Adipose tissue (tissue), 3 donors: ENCODE results near the gene SPATS2L. TPM values are rescaled to one million over a fixed set of nuclear protein-coding genes. Genes with fewer than 3 reads are reported as not detected.

Experiments
- H3K27ac ChIP-seq: one replicate; pipeline ENCODE4 v1.5.1; 2013; ENCODE audit warnings: low read depth, low read length
- whole genome bisulfite sequencing, 3 donors: extraction: QIAGEN DNeasy Blood & Tissue Kit; methylation state at CpG; one replicate each; pipeline ENCODE4 v1.1.7; 2013; 5-methylcytosine and 5-hydroxymethylcytosine counted together
- polyA plus RNA-seq, 3 donors: library from polyadenylated mRNA; stranded (reverse); fragments of 200-250 nt; gene quantifications; one replicate each; pipeline ENCODE4 v1.2.3, GENCODE V29; 2013
- donor health status: healthy with polysubstance abuse.
- donor health status: Bipolar disorder and iron deficiency.
- donor health status: healthy.

The SPATS2L gene
- polyA plus RNA-seq, 3 donors = 27.5 to 59.9 (median 30.5) TPM

DNA sequence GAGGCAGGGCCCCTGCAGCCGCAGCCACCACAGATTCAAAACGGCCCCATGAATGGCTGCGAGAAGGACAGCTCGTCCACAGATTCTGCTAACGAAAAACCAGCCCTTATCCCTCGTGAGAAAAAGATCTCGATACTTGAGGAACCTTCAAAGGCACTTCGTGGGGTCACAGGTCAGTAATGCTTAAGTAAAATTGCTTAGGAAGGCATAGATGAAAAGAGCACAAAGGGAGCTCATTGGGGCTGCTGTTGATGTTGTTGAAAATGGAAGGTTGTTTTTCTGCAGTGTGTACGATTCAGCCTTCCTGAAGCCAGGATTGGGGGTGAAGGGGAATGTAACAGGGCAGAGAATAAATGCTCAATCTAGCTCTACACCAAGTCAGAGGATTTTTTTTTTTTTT, 112.8 kb downstream of the SPATS2L start:
- no peak overlapping the region for H3K27ac ChIP-seq
- WGBS, 3 donors = 92 to 93% (median 92%) methylated on average over 9 of the region's 9 CpGs

DNA sequence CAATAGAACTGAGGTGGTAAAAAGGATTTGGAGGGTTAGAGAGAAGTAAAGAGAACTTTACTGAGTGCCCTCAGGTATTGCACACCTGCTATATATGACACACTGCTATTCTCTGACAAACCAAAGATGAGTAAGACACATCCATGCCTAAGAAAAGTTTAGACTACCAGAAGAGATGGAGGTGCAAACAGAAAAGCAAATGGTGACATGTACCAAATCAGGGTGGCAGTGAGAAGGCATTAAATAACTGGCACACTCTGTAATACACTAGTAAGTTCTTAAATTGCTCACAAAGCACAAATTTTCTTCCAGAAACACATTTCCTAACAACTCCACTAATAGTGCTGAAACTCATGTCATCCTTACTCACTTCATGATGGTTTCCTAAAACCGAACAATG, 114.8 kb downstream of the SPATS2L start:
- WGBS, 3 donors = 95 to 100% (median 97%) methylated on average over 1 of the region's 1 CpG
- no peak overlapping the region for H3K27ac ChIP-seq

DNA sequence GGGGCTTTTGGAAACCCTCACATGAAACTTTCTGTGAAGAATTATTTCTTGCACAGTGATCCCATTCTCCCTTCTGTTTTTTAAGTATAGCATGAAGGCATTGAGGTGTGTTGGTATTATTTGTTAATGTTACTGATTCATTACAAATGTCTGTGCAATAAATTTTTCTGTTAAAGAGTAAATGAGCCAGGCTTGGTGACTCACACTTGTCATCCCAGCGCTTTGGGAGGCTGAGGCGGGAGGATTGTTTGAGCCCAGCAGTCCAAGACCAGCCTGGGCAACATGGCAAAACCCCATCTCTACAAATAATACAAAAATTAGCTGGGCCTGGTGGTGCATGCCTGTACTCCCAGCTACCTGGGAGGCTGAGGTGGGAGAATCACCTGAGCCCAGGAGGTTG, 115.6 kb downstream of the SPATS2L start:
- no peak overlapping the region for H3K27ac ChIP-seq
- WGBS, 3 donors = 97 to 98% (median 98%) methylated on average over 2 of the region's 2 CpGs

DNA sequence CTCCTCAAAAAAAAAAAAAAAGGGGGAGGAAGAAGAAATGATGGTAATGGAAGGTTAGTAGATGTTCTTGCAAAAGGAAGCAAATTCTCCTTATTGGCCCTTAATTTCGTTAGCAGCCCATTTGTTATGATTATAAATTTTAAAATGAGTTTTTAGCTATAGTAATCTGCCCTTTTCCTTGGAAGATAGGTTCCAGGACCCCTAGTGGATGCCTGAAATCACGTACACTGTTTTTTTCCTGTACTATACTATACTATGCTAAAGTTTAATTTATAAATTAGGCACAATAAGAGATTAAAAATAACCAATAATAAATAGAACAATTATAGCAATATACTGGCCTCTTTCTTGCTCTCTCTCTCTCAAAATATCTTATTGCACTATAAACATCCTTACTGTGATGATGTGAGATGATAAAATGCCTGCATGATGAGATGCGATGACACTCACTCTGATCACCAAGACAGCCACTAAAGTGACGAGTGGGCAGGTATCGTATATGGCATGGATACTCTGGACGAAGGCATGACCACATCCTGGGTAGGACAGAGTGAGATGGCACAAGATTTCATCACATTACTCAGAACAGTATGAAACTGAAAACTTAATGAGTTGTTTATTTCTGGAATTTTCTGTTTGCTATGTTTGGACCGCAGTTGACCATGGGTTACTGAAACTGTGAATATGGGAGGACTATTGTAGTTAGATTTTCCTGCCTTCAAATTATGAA, 116.2 kb downstream of the SPATS2L start:
- 90 to 96% (median 91%) methylated on average over 7 of the region's 7 CpGs for WGBS, 3 donors
- no peak overlapping the region for H3K27ac ChIP-seq

DNA sequence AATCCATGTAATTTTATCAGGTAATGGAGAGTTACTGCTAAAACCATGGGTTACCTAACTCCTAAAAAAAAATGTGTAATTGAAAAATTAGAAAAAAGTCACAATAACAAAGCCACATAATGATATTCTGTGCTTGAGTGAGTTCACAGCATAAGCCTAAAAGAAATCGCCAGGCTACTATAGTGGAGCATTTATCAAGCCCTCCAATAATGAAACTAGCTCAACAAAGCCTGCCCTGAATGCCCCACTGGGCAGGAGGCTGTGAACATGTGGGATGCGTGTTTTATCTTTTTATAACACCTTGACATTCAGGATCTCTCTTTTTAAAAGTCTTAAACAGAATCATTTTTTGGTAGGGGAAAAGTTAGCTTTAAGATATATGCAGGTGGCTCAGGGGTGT, 117.0 kb downstream of the SPATS2L start:
- WGBS, 3 donors = 85 to 92% (median 91%) methylated on average over 2 of the region's 2 CpGs
- H3K27ac ChIP-seq = no peak overlapping the region

DNA sequence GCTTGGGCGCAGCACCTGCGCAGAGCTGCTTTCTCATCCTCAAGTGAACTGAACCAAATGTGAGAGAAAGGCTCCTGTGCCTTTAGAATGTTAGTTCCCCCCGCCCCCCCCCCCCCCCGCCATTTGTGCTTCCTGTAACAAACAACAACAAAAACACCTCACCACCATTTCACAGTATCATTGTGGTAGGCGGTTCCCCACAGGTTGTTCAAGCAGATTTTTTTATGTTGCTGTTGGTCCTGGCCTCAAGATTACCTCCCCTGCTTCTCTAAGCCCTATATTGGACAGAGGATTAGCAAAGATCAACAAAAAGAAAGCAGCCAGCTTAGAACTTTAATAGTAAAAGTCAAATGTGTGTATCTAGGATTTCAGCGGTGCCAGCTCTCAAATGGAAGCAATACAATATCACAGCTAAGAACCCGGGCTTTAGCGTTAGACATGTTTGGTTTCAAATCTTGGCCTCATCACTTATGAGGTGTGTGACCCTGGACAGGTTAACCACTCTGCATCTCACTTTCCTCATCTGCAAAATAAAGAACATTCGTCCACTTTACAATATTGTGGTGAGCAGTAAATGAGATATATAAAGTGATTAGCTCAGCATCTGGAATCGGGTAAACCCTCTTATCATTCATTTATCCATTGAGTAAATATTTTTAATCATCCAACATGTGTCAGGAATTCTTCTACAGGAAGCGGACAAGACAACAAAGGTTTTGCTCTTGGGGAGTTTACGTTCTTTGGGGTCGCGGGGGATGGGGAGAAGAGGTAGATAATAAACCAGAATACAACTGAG, 118.7 kb downstream of the SPATS2L start:
- no peak overlapping the region for H3K27ac ChIP-seq
- WGBS, 3 donors = 81 to 89% (median 87%) methylated on average over 14 of the region's 14 CpGs

DNA sequence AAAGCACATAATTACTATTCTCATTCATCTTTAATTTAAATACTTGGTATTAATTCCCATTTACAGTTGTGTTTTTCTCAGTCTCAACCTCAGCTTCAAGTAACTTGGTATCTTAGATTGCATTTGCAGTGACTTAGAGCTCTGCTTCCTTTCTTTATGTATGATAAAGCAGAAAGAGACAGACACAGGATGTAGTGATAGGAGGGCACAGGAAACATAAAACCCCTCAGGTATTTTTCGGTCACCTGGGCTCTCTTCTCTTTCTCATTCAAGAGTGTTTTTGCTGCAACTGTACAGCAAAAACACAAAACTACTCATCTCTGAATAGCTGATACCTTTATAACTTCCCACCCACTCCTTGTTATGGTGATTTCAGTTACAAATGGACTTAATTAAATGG, 120.3 kb downstream of the SPATS2L start:
- H3K27ac ChIP-seq = no peak overlapping the region
- 60 to 86% (median 80%) methylated on average over 1 of the region's 1 CpG for WGBS, 3 donors

DNA sequence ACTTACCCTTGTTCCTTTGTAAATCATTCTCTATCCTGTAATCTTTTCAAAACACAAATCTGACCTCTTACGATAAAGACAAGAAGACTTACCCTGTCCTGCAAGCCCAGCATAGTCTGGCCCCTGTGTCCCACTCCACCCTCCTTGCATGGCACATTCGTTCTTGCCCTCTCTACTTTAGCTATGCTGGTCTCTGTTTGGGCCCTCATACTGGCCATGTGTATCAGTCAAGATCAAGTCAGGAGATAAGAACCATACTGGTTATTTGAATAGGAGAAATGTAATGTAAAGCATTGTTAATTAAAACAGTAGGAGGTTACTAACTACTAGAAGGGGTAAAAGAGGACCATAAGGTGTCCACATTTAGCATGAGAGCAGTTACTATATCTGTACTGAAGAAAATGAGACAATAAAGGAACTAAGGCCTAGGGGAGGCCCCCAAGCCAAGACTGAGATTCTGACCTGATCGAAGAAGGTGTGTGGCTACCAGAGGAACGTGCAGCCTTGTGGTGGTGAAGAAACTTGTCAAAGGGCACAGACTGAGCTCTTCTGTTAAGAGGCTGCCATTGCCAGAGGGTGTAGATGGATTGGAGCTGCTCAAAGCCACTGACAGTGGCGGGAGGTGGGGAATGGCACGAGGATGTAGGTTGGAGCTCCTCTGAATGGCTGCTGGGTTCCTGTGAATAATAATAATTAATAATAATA, 122.6 kb downstream of the SPATS2L start:
- no peak overlapping the region for H3K27ac ChIP-seq
- 89 to 97% (median 97%) methylated on average over 6 of the region's 6 CpGs for WGBS, 3 donors

DNA sequence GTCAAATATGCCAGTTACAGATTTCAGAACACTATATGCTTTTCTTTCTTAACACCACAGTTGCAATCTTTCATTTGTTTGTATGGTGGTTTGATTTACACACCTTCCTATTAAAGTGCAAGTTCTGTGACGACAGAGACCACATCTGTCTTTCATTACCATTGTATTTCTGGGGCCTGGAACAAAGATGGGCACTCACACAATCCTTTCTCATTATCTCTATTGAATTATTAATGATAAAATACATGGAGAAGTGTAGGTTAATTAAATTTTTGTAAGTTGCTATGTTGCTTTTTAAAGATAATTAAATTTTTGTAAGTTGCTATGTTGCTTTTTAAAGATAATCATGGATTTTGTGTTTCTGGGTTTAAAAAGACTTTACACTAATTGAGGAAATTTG, 123.5 kb downstream of the SPATS2L start:
- WGBS, 3 donors = 72 to 95% (median 86%) methylated on average over 1 of the region's 1 CpG
- H3K27ac ChIP-seq = no peak overlapping the region

DNA sequence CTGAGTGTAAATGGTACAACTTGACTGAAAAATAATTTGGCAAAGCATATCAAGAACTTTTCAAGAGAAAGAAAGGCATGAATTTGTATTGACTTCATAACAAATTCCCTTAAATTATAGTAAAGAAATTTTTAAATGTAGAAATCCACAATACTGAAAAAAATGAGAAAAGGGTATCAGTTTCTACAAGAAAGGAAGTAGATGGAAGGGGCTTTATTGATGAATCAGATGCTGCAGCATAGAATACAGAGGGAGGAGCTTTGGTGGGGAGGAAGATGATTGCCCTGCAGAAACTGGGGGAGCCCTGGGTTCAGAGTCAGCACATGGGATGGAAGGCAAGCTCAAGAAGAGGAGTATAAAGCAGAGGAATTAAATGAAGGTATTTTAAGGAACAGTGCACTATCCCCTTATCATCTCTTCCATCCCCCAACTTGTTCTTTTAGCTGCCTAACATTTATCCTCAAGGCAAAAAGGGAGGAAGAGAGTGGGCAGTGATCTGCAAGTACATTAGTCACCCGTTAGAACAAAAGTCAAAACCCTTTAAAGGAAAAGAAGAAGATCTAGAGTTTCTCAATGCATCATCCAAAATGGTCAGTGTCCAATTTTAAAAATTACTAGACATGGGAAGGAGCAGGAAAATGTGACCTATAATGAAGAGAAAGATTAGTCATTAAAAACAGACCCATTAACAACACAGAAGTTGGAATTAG, 125.7 kb downstream of the SPATS2L start:
- H3K27ac ChIP-seq = no peak overlapping the region
- 63 to 87% (median 75%) methylated on average over 1 of the region's 1 CpG for WGBS, 3 donors

DNA sequence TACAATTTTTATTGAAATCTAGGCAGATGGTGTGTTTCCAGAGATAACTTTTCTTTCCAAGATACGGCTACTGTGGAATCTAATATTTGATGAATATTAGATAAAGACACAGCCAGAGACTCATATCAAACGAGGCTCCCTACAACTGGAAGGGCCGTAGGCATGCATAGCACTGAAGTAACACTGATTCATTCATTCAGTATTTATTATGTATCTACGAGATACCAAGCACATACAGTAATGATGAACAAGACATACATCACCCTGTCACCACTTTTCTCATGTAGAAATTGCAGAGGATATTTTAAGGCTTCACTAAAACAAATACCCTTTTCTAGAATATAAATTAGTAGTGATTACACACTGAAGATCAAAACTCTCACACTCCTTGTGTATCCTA, 128.9 kb downstream of the SPATS2L start:
- 78 to 91% (median 89%) methylated on average over 4 of the region's 4 CpGs for WGBS, 3 donors
- no peak overlapping the region for H3K27ac ChIP-seq

DNA sequence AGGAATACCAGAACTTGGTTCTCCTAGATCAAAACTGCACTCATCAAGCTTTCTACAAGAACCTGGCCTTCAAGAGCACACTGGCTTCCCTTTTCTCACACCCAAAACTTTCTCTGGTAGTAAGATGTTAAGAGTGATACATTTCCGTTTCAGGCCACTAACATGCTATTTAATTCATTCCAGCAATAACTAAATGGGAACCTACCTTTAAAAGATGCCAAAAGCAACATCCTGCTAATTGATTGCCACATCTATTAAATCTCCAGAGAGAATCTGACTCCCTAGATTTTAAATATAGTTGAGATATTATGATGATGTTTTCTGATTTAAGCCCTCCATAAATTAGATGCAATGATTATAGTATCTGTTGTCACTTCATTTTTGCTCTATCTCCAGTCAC, 131.8 kb downstream of the SPATS2L start:
- peak overlapping the region; percentile 6 for H3K27ac ChIP-seq
- 67 to 93% (median 75%) methylated on average over 1 of the region's 1 CpG for WGBS, 3 donors

DNA sequence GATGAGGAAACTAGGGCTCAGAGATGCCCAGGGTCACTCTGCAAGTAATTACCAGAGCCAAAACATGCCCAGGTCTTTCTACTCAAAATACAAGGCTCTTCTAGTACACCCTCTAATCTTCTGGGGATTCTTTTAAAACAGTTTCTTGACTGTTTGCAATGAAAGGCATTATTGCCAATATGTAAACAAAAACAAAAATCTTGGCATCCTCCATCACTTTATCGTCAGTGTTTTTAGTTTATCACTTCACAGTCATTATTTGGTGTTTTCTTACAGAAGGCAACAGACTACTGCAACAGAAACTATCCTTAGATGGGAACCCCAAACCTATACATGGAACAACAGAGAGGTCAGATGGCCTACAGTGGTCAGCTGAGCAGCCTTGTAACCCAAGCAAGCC, 132.4 kb downstream of the SPATS2L start:
- WGBS, 3 donors = 68 to 82% (median 73%) methylated on average over 1 of the region's 1 CpG
- H3K27ac ChIP-seq = no peak overlapping the region

DNA sequence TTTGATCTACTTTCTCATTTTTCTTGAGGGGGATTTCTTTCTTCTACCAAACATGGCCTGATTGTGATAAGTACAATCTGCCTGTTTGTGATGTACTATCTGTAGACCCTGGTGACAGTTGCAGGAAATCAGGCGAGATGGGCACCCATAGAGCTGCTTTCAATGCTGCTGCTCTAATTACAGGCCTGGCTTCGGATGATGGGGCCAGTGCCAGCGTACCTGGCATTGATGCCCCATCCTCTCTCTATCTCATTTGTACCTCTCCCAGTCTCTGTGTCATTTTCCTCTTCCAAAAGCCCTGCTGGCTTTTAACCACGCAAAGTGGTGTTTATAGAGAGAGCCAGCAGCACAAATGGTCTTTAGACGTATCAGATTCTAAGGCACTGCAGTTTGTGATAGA, 133.5 kb downstream of the SPATS2L start:
- H3K27ac ChIP-seq = no peak overlapping the region
- 97 to 98% (median 97%) methylated on average over 5 of the region's 5 CpGs for WGBS, 3 donors

DNA sequence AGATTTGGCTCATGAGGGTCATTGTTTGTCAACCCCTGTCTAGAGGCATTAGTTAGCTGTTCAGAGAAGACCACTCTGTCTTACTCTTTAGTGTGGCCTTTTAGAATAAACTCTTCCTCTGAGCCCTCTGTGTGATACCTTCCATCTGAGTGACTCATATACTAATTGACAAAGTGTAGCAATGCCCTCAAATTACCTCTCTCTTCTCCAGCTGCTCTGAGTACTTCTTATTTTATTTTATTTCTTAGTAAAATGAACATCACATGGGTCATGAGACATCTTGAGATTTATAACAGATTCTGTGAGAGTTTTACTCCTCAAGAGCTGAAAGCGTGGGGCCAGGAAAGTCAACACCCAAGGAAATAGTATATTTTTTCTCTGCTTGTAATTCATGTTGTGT, 136.0 kb downstream of the SPATS2L start:
- H3K27ac ChIP-seq = no peak overlapping the region
- WGBS, 3 donors = 77 to 88% (median 80%) methylated on average over 1 of the region's 1 CpG

DNA sequence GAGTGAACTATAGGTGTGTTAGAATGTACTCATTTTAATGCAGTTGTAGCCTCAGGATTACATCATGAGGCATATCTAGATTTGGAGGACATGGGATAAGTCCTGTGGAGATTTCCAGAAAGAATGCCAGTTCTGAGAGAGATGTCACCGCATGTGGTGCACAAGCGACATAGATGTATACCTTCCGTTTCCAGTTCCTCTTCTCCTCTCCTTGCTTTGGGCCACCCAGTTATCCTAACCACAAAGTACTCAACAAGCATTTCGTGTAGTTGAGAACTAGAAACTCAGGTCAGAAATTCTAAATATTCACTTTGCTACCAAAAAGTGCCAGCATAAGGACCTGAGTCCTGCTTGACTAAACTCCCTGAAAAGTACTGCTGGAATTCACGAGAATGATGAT, 136.9 kb downstream of the SPATS2L start:
- 65 to 78% (median 69%) methylated on average over 5 of the region's 5 CpGs for WGBS, 3 donors
- no peak overlapping the region for H3K27ac ChIP-seq

DNA sequence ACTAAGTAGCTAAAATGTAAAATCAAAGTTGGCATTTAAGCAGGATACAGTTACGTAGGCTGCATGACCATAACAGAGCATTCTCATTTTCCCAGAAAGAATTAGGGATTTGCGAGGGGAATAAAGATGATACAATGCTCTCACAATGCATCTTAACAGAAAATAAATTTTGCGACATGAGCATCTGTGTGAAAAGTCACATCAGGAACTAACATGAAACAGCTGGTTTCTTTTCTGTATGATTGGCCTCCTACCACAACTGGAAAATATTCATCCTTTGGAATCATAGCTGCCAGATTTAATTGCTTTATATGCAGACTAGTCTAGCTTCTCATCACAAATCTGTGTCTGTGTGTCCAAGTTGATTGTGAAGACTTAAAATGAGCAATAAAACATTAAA, 137.4 kb downstream of the SPATS2L start:
- WGBS, 3 donors = 71 to 87% (median 78%) methylated on average over 3 of the region's 3 CpGs

DNA sequence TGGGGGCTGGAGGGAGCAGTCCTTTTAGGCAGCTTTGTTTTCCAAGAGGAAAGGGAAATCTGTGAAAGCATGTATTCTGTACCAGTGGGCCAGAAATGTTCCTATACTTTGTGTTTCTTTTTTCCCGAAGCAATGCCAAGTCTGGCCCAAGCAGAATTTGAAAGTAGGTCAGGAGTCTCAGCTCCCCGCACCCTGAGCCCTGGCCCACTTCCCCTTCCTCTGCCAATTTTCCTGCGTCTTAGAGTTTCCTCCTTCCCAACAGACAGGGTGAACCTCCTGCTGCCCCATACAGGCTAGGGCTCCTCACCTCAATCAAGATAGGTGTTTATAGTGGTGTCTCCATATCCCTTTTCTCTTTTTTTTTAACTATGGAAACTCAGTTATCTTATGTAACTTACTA, 138.0 kb downstream of the SPATS2L start:
- H3K27ac ChIP-seq = no peak overlapping the region
- WGBS, 3 donors = 36 to 93% (median 41%) methylated on average over 3 of the region's 3 CpGs

More for the DNA sequence above, 137.4 kb downstream of the SPATS2L start:
- H3K27ac ChIP-seq = no peak overlapping the region

DNA sequence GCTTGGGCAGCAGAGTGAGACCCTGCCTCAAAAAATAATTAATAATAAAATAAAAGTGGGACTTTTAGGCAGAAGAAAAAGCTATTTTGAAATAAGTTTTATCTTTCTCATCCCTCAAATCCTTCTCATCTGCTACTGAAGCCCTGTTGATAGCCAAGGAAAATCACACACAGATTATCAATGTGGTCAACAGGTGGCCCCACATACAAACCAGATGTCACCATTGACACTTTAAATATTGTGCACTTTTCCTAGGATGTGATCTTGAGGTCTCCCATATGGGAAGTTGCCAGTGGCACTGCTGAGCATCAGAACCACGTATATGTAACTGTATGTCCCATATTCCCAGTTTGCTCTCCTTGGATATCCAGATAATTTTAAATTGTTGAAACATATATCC, 138.8 kb downstream of the SPATS2L start:
- H3K27ac ChIP-seq = no peak overlapping the region
- WGBS, 3 donors = 45 to 91% (median 90%) methylated on average over 1 of the region's 1 CpG
